ENCODE measurements around the gene SPATA17. TPM values are rescaled to one million over a fixed set of nuclear protein-coding genes. Genes with fewer than 3 reads are reported as not detected.

SPATA17 gene
- total RNA-seq, 2 experiments from 2014 or later: not detected

Other genes with a start within 250 kb of the SPATA17 start
- 10 to 100 TPM; 10.0 to 11.9 TPM for gene GPATCH2, start 254 bp upstream of the SPATA17 start, total RNA-seq